Measurements from ENCODE around the gene SLC6A17.

The SLC6A17 gene

DNA sequence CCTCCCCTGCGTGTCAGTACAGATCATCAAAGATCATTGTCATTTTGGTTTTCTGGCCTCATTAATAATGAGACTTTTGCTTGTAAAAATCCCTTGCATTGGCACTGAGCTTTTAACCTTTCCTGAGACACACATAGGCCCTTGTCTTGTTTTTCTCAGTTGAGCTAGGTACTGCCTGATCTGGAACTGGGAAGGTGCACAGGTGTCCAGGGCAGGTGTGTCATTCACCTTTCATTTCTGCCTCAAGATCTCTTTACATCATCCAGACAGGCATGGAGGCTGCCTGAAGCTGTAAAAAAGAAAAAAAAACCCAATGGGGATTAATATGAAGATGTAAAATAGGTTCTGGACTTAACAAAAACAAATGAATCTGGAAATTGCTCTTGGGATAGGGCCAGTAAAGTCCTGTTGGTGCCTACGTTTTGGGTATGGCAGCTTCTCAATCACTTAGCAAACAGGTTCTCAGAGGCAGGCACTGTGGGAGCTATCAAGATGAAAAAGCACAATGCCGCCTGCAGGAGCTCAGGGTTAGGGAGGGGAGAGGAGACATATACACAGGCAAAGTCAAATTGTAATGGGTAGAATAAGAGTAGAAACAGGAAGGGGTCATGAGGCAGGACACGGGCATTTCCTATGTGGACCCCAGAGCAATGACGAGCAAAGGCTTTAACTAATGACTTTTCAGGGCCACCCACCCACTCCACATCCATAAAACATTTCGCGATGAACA lies 58.8 kb downstream of the SLC6A17 start:
- Mint-ChIP-seq H3K4me1 (ENCODE audit: low read depth) (peaks cover 26% of the 10 kb centered on the region), H3K27ac (peak overlapping the region; percentile 89), H3K36me3 (ENCODE audit: low read depth) (no peaks in the 10 kb centered on the region), H3K4me3 (peak overlapping the region; percentile 85), H3K9me3 (no peaks in the 10 kb centered on the region), H3K27me3 (peaks cover 37% of the 10 kb centered on the region)
- intact Hi-C loops (cut with micrococcal nuclease) = no loop called here

DNA sequence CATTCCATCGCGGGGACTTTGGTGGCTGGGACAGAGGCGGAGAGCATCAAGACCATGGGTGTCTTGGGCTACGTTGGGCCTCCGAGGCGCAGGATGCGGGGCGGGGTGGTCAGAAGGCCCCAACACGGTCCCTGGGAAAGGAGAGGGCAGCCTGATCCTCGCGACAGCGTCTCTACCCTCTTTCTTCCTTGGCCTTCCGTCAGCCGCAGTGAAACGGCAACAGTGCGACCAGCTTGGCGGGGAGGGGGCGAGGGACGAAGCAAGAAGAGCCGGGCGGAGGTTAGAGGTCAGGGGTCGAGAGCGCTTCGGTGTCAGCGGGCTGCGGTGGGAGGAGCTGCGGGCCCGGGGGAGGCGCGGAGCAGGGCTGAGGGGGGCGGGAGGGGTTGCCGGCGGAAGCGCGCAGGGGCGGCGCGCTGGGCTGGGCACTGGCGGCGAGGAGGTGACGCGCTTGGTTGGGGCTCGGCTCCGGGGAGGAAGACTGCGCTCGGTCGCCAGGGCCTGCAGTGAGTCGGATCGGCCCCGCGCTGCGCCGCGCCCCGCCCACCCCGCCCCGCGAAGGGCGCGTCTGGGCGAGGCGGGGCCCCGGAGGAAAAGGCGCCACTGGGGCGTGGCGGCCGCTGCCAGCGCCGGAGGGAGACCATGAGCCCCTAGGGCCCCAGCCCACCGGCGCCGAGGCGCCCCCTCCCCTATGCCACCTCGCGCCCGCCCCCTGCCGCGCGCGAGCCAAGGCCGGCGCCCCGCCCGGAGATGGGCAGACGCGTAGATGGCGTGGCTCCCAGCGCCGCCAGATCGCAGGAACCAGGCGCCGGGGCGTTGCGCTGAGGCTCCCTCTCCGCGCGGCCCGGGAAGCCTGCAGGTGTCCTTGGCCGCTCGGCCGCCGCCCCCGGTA lies 59.7 kb downstream of the SLC6A17 start, which contains the start of gene KCNC4:
Gene KCNC4 (plus strand): TSS at position 600 of the 889 bp plus-strand sequence. CDS start 1,186 bp downstream, outside the sequence.
- Mint-ChIP-seq H3K9me3 (no peaks in the 10 kb centered on the region), H3K27me3 (peaks cover 37% of the 10 kb centered on the region), H3K4me1 (ENCODE audit: low read depth) (peaks cover 30% of the 10 kb centered on the region), H3K27ac (peak within 1 kb of the TSS; percentile 89), H3K36me3 (ENCODE audit: low read depth) (no peaks in the 10 kb centered on the region), H3K4me3 (peak within 1 kb of the TSS; percentile 85)
- intact Hi-C loops (cut with micrococcal nuclease) = no loop called here

DNA sequence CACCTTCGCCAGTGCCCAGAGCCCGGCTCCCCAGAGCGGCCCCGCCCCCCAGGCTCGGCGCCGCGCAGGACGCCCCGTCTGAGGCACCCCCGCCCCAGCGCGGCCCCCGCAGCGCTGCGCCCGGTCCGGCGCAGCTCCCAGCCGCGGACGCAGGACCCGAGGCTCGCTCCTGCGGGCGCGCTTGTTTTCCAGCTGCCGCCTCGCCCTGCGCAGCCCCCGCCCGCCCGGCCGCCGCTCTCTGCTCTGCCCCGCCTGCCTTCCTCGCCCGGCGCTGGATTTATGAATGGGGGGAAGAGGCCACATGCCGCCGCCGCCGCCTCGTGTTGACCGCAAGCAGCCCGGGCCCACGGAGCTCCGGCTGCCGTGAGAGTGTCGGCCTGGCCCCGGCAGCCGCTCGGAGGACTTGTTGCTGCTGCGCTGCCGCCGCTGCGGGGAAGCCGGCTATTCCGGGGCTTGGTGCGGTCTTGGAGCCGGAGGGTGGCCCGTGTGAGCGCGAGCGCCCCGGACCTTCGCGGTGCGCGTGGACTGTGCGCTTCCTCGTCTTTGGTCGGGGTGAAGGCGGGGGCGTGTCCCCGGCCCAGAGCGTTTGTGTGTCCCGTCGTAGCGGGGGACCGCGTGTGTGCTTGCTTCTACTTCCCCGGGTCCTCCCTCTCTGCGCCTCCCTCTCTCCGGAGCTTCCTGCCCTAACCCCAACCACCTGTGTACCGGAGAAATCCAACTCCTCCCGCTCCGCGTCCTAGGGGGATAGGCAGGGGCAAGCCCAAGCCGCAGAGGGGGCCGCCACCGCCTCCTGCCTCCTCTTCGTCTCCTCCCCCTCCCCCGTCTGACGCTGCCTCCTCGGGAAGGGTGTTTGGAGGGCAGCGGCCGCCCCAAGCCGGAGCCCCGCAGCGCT lies 60.6 kb downstream of the SLC6A17 start:
- H3K27ac Mint-ChIP-seq = peak overlapping the region; percentile 67
- H3K36me3 Mint-ChIP-seq (ENCODE audit: low read depth) = no peaks in the 10 kb centered on the region
- intact Hi-C loops (cut with micrococcal nuclease) = no loop called here
- H3K4me1 Mint-ChIP-seq (ENCODE audit: low read depth) = peaks cover 31% of the 10 kb centered on the region
- no peaks in the 10 kb centered on the region for H3K9me3 Mint-ChIP-seq
- peaks cover 37% of the 10 kb centered on the region for H3K27me3 Mint-ChIP-seq
- peak overlapping the region; percentile 84 for H3K4me3 Mint-ChIP-seq

DNA sequence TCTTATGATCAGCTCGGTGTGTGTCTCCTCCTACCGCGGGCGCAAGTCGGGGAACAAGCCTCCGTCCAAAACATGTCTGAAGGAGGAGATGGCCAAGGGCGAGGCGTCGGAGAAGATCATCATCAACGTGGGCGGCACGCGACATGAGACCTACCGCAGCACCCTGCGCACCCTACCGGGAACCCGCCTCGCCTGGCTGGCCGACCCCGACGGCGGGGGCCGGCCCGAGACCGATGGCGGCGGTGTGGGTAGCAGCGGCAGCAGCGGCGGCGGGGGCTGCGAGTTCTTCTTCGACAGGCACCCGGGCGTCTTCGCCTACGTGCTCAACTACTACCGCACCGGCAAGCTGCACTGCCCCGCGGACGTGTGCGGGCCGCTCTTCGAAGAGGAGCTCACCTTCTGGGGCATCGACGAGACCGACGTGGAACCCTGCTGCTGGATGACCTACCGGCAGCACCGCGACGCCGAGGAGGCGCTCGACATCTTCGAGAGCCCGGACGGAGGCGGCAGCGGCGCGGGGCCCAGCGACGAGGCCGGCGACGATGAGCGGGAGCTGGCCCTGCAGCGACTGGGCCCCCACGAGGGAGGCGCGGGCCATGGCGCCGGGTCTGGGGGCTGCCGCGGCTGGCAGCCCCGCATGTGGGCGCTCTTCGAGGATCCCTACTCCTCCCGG lies 61.3 kb downstream of the SLC6A17 start:
- intact Hi-C loops (cut with micrococcal nuclease) = no loop called here
- Mint-ChIP-seq H3K4me3 (peak overlapping the region; percentile 84), H3K36me3 (ENCODE audit: low read depth) (no peaks in the 10 kb centered on the region), H3K27ac (peak overlapping the region; percentile 67), H3K9me3 (no peaks in the 10 kb centered on the region), H3K27me3 (peaks cover 37% of the 10 kb centered on the region), H3K4me1 (ENCODE audit: low read depth) (peaks cover 31% of the 10 kb centered on the region)

DNA sequence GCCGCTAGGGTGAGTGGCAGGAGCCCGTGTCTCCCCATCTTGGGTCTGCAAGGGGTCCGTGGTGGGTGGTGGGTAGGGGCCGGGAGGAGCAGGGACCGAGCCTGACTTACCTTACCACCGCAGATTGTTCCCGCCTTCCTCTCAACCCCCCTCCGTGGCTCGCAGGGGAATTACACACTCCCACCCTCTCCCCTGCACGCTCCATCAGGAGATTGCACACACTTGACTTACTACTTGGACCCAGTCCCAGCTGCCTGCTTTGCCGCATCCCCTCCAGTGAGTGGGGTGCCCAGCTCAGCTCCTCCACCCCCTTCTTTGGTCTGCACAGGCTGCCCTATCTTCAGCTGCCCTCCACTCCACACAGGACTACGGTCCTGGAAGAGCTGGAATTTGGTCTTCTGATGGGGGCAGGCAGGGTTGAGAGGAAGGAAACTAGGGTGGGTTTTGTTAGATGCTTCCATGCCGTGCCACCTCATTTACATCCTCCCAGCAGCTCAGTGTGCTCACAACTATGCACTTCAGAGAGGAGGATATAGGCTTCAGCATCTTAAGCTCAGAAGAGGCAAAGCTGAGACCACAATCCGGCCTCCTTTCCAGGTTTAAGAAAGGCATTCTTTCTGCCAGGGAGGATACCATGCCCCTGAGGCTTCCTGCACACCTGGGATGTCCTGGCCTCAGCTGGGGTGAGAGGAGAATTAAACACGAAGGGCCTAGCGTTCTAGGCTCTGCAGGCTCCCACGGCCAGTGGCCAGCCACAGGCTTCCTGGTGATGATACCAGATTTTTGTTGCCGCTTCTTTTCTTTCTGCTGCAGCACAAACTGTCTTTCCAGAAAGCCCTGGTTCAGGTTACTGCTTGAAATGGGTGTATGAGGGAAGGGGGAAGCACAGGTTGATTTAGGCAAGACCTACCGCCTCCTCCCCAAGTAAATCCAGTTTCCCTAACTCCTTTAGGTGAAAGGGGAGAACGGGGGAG lies 62.2 kb downstream of the SLC6A17 start:
- Mint-ChIP-seq H3K36me3 (ENCODE audit: low read depth) (no peaks in the 10 kb centered on the region), H3K27me3 (peaks cover 34% of the 10 kb centered on the region), H3K27ac (no peak overlapping the region), H3K4me1 (ENCODE audit: low read depth) (peaks cover 36% of the 10 kb centered on the region), H3K9me3 (no peaks in the 10 kb centered on the region), H3K4me3 (peak overlapping the region; percentile 40)
- intact Hi-C loops (cut with micrococcal nuclease) = no loop called here

DNA sequence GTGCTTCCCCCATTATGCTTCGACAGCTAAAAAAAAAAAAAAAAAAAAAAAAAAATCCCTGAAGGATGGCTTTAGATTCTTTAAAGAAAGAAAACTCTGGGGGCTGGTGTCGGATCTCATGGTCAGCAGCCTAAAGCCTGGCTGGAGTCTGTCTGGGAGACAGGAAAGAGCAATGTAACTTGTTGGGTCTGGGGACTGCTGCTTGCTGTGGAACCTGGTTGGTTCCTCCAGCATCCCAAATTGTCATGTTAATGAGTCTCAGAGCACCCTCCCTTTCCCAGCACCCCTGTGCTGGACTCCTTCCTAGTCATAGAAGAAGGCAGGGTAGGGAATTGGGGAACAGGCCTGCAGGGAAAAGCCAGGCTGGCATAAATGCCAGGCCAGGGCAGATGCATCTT lies 62.8 kb downstream of the SLC6A17 start:
- no peak overlapping the region for H3K27ac Mint-ChIP-seq
- no peaks in the 10 kb centered on the region for H3K36me3 Mint-ChIP-seq (ENCODE audit: low read depth)
- intact Hi-C loops (cut with micrococcal nuclease) = no loop called here

DNA sequence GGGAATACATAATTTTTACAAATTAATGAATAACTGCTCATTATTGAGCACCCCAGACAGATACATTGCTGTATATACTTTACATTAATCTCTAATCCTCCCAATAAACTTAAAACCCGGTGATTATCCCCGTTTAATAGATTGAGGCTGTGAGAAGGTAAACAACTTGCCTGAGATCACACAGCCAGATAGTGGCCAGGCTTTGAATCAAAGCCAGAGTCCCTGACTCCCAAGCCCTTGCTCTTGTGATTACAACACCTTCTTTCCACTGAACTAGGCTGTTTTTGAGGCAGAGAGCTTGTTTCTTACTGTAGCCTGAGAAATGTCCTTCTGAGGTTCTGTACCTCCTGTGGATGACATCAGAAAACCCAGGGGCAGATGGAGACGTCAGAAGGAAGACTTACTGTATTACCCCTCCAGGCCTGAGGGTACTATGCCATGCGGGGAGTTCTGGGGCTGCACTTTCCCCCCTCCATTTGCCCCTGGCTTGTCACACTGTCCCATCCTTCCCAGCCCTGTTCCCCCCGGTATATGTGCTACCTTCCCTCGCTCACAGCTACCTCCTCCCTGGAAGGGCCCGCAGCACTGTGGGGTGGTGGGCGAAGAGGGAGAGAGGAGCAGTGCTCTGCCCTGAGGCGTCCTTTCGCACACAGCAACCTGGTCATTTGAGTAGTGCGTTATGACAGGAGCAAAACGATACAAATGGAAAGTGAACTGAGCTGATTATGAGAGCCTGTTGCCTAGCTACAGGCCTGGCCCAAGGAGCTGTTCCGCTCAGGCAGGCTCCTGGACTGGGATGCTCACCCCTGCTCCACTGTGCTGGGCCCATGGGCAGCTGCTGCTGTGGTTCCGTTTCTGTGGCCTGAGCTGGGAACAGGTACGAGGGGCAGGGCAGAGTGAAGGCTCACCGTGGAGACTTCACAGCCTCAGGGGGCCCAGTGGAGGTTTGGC lies 64.4 kb downstream of the SLC6A17 start:
- intact Hi-C loops (cut with micrococcal nuclease) = no loop called here
- no peaks in the 10 kb centered on the region for H3K36me3 Mint-ChIP-seq (ENCODE audit: low read depth)
- H3K27me3 Mint-ChIP-seq = peaks cover 32% of the 10 kb centered on the region
- H3K27ac Mint-ChIP-seq = no peak overlapping the region
- H3K4me1 Mint-ChIP-seq (ENCODE audit: low read depth) = peaks cover 29% of the 10 kb centered on the region
- H3K4me3 Mint-ChIP-seq = no peak overlapping the region
- H3K9me3 Mint-ChIP-seq = no peaks in the 10 kb centered on the region

More for the DNA sequence above, 62.8 kb downstream of the SLC6A17 start:
- Mint-ChIP-seq H3K4me1 (ENCODE audit: low read depth) (peaks cover 36% of the 10 kb centered on the region), H3K4me3 (no peak overlapping the region), H3K9me3 (no peaks in the 10 kb centered on the region), H3K27me3 (peaks cover 34% of the 10 kb centered on the region)

DNA sequence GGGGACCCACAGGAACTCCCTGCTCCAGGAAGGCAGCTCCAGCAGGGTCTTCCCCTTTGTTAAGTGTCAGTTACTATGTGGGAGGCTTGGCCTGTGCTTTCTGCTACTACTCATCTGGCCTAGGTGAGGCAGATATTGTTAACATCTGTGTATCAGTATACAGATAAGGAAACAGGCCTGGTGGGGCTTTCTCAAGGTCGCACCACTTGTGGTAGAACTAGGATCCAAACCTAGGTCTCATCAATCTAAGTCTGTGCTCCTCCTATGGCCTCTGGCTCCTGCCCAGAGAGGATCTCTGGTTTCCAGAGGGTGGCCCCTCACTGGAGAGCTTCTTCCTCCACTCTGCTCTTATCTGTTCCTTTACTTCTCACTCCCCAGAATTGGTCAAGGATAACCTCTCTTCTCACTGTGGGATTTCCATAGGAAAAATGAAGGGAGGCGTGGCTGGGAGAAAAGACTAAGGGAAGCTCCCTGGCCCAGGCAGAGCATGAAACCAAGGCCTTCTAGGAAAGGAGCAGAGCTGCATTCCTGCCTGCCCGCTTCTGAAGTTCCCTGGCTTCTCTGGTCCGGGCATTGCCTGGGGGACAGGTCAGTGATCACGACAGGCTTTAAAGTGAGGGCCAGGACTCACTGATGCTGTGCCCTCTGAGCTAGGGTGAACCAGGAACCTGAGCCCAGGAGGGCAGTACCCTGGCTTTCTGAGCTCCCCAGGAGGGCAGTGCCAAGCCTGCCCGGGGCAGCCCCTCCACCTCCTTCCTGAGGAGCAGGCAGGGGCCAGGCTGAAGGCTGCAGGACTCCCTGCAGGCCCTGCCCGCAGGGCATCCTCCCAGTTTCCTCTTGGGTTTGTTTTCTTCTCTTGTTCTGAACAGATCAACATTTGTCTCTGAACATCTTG lies 65.6 kb downstream of the SLC6A17 start:
- no peaks in the 10 kb centered on the region for H3K36me3 Mint-ChIP-seq (ENCODE audit: low read depth)
- H3K4me3 Mint-ChIP-seq = no peak overlapping the region
- H3K27ac Mint-ChIP-seq = no peak overlapping the region
- H3K4me1 Mint-ChIP-seq (ENCODE audit: low read depth) = peaks cover 24% of the 10 kb centered on the region
- no peaks in the 10 kb centered on the region for H3K9me3 Mint-ChIP-seq
- intact Hi-C loops (cut with micrococcal nuclease) = no loop called here
- peaks cover 29% of the 10 kb centered on the region for H3K27me3 Mint-ChIP-seq

DNA sequence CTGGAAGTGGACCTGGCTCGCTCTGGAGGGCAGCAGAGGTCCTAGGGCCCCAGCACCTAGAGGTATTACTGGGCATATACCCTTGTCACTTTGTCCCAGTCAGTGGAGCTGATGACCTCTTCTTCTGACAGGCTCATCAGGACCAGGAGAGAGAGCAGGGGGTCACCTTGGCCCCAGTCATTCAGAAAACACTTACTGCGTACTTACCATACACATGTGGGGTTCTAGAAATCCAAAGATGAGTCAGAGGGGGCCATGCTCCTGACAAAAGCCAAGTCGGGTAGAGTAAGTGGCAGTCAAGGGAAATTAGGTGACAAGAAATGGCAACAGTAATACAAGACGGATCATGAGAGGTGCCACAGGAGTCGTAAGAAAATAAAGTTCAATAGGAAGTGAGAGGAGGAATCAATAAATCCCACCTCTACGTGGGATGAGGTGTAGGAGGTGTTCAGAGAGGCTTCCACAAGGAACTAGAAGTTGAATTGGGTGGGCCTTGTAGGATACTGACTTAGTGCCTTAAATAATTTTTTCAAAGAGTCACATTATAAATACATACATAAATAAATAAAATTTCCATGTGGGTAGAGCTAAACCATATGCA lies 66.7 kb downstream of the SLC6A17 start:
- Mint-ChIP-seq H3K9me3 (no peaks in the 10 kb centered on the region), H3K36me3 (ENCODE audit: low read depth) (no peaks in the 10 kb centered on the region), H3K27me3 (peaks cover 19% of the 10 kb centered on the region), H3K27ac (no peak overlapping the region), H3K4me1 (ENCODE audit: low read depth) (peaks cover 22% of the 10 kb centered on the region), H3K4me3 (no peak overlapping the region)
- intact Hi-C loops (cut with micrococcal nuclease) = no loop called here

DNA sequence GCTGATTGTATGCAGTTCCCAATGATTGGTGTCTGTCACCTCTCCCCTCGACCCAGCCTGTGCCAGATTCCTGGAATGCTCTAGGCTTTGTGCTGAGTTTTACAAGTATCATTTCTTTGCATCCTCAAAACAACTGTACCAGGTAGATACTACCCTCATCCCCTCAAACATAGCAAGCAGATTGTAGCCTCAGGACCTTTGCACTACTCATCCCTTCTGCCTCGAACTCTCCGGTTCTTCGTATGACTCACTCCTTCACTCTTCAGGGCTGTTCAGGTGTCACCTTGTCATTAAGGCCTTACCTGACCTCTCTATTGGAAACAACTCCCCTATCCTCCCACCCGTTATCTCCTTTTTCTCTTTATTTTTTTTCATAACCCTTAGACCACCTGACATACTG lies 67.8 kb downstream of the SLC6A17 start:
- peaks cover 17% of the 10 kb centered on the region for H3K4me1 Mint-ChIP-seq (ENCODE audit: low read depth)
- H3K27ac Mint-ChIP-seq = no peak overlapping the region
- no peak overlapping the region for H3K4me3 Mint-ChIP-seq
- peaks cover 8% of the 10 kb centered on the region for H3K27me3 Mint-ChIP-seq
- no peaks in the 10 kb centered on the region for H3K36me3 Mint-ChIP-seq (ENCODE audit: low read depth)
- H3K9me3 Mint-ChIP-seq = no peaks in the 10 kb centered on the region
- intact Hi-C loops (cut with micrococcal nuclease) = no loop called here

DNA sequence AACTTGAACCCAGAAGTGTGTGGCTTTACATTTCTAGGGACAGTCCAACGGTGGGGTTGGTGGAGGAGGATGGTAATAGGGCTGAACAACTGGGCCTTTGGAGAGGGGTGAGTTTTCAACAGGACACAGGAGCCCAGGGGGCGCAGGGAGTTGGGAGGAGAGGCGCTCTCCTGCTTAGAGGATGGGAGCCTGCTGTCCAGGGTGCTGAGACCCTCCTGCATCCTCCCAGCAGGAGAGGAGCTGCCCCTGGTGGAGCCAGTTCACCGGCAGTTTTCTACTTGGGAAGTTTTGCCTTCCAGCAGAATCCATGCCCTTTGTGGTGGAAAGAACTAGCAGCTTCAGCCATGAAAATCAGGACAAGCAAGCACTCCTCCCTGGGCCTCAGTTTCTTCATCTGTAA lies 68.4 kb downstream of the SLC6A17 start:
- no peak overlapping the region for H3K4me3 Mint-ChIP-seq
- no peak overlapping the region for H3K27ac Mint-ChIP-seq
- peaks cover 17% of the 10 kb centered on the region for H3K4me1 Mint-ChIP-seq (ENCODE audit: low read depth)
- intact Hi-C loops (cut with micrococcal nuclease) = no loop called here
- no peaks in the 10 kb centered on the region for H3K36me3 Mint-ChIP-seq (ENCODE audit: low read depth)
- no peaks in the 10 kb centered on the region for H3K9me3 Mint-ChIP-seq
- H3K27me3 Mint-ChIP-seq = peaks cover 2% of the 10 kb centered on the region
